ENCODE measurements around the gene CNTLN. TPM values are rescaled to one million over a fixed set of nuclear protein-coding genes. Genes with fewer than 3 reads are reported as not detected.

The CNTLN gene
- polyA plus RNA-seq, 1 experiment, result 1.9 TPM

GRCh38 chr9:17528859-17529258, 394.0 kb downstream of the CNTLN start:
- Histone ChIP-seq H3K4me3 (ENCODE audit: low read depth, low read length) (no peak overlapping the region), H3K27me3 (ENCODE audit: control insufficient read depth, insufficient read depth, low read length) (no peaks in the 10 kb centered on the region), H3K36me3 (ENCODE audit: control insufficient read depth, insufficient read depth, low read length) (no peaks in the 10 kb centered on the region)
- ChIA-PET POLR2A (no interaction called here), CTCF (interaction anchor here (1.2 to 2.4 kb wide), 3 partner anchors 273 to 276 kb away, joined by 3 to 36 read pairs (median 12); no protein-coding TSS in a partner anchor)
- TF ChIP-seq CTCF (IDR thresholded peaks at IDR 0.05; ENCODE audit: insufficient read depth, low read depth, low read length), result no peak; the same call in 1 of the 2 replicates
- no peak for DNase-seq (ENCODE audit: low read depth)

GRCh38 chr9:17531642-17532254, 396.9 kb downstream of the CNTLN start:
- ChIA-PET POLR2A (no interaction called here), CTCF (interaction anchor here (0.8 to 4.8 kb wide), 17 partner anchors 8 to 682 kb away, joined by 3 to 65 read pairs (median 4); no protein-coding TSS in a partner anchor)
- Histone ChIP-seq H3K27me3 (ENCODE audit: control insufficient read depth, insufficient read depth, low read length) (0 out of 2 replicates have a peak, but pooled peaks cover 2% of the 10 kb centered on the region), H3K36me3 (ENCODE audit: control insufficient read depth, insufficient read depth, low read length) (no peaks in the 10 kb centered on the region), H3K4me3 (ENCODE audit: low read depth, low read length) (no peak overlapping the region)
- no peak for DNase-seq (ENCODE audit: low read depth)
- TF ChIP-seq CTCF (IDR thresholded peaks at IDR 0.05; ENCODE audit: insufficient read depth, low read depth, low read length), result peak; percentile 72

- H3K4me3 ChIP-seq (ENCODE audit: low read depth, low read length), result no peak overlapping the region
These were observed 397.6 kb downstream of the CNTLN start for GRCh38 chr9:17532461-17532860.

GRCh38 chr9:17535176-17535575, 400.3 kb downstream of the CNTLN start:
- no peak for TF ChIP-seq CTCF (IDR thresholded peaks at IDR 0.05; ENCODE audit: insufficient read depth, low read depth, low read length)
- ChIA-PET CTCF (interaction anchor here (4.8 kb wide), 1 partner anchor 268 kb away, joined by 65 read pairs; no protein-coding TSS in a partner anchor), POLR2A (no interaction called here)
- no peaks in the 10 kb centered on the region for H3K36me3 ChIP-seq (ENCODE audit: control insufficient read depth, insufficient read depth, low read length)
- no peak overlapping the region for H3K4me3 ChIP-seq (ENCODE audit: low read depth, low read length)
- H3K27me3 ChIP-seq (ENCODE audit: control insufficient read depth, insufficient read depth, low read length), result 0 out of 2 replicates have a peak, but pooled peaks cover 2% of the 10 kb centered on the region
- DNase-seq (ENCODE audit: low read depth), result no peak

More at GRCh38 chr9:17532461-17532860, 397.6 kb downstream of the CNTLN start:
- no peak for DNase-seq (ENCODE audit: low read depth)
- Histone ChIP-seq H3K36me3 (ENCODE audit: control insufficient read depth, insufficient read depth, low read length) (no peaks in the 10 kb centered on the region), H3K27me3 (ENCODE audit: control insufficient read depth, insufficient read depth, low read length) (0 out of 2 replicates have a peak, but pooled peaks cover 2% of the 10 kb centered on the region)
- CTCF ChIA-PET, result interaction anchor here (0.8 to 4.8 kb wide), 16 partner anchors 8 to 681 kb away, joined by 3 to 65 read pairs (median 3); no protein-coding TSS in a partner anchor
- POLR2A ChIA-PET, result no interaction called here
- no peak for TF ChIP-seq CTCF (IDR thresholded peaks at IDR 0.05; ENCODE audit: insufficient read depth, low read depth, low read length)

GRCh38 chr9:17536027-17536426, 401.2 kb downstream of the CNTLN start:
- DNase-seq (ENCODE audit: low read depth), result no peak
- no peaks in the 10 kb centered on the region for H3K36me3 ChIP-seq (ENCODE audit: control insufficient read depth, insufficient read depth, low read length)
- no peak for TF ChIP-seq CTCF (IDR thresholded peaks at IDR 0.05; ENCODE audit: insufficient read depth, low read depth, low read length)
- CTCF ChIA-PET, result interaction anchor here (4.8 kb wide), 1 partner anchor 267 kb away, joined by 65 read pairs; no protein-coding TSS in a partner anchor
- POLR2A ChIA-PET, result no interaction called here
- 0 out of 2 replicates have a peak, but pooled peaks cover 2% of the 10 kb centered on the region for H3K27me3 ChIP-seq (ENCODE audit: control insufficient read depth, insufficient read depth, low read length)
- H3K4me3 ChIP-seq (ENCODE audit: low read depth, low read length), result no peak overlapping the region
